ENCODE results near the gene TACC3.
A peak's percentile ranks its signal among the peaks of the same experiment; 100 is the strongest.

TACC3 gene

GRCh38 chr4:1725521-1725920 lies 4.2 kb downstream of the TACC3 start:
- no peak for DNase-seq

DNA sequence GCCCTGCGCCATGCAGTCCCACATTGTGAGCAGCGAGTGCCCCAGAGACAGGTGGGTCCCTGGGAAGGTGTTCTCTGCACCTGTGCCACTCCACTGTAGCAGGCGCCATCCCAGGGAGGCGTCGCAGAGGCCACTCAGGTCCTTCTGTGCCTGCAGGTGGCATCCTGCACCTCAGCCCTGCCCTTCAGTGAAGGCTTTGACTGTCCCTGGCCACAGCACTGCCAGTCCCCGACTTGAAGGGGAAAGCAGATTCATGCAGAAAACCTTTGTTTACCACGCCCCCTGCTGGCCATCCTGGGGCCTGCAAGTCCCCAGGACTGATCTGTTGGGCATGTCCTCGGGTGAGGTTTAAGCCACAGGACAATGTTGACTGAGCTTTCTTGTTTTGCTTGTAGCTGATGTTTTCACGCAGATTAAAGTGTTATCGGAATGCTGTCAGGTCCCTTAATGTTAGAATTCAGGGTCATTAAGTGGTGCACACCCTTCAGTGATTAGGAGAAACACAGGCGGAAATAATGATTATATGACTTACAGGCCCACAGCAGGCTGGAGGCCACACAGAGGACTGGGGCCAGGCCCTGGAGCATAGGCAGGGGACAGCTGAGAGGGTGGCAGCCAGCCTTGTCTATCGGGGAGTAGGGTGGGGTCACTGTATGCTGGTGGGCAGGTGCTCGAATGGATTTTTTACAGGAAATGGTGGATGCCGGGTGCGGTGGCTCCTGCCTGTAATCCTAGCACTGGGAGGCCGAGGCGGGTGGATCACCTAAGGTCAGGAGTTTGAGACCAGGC lies 5.0 kb downstream of the TACC3 start:
- DNase-seq: peak; percentile 98

DNA sequence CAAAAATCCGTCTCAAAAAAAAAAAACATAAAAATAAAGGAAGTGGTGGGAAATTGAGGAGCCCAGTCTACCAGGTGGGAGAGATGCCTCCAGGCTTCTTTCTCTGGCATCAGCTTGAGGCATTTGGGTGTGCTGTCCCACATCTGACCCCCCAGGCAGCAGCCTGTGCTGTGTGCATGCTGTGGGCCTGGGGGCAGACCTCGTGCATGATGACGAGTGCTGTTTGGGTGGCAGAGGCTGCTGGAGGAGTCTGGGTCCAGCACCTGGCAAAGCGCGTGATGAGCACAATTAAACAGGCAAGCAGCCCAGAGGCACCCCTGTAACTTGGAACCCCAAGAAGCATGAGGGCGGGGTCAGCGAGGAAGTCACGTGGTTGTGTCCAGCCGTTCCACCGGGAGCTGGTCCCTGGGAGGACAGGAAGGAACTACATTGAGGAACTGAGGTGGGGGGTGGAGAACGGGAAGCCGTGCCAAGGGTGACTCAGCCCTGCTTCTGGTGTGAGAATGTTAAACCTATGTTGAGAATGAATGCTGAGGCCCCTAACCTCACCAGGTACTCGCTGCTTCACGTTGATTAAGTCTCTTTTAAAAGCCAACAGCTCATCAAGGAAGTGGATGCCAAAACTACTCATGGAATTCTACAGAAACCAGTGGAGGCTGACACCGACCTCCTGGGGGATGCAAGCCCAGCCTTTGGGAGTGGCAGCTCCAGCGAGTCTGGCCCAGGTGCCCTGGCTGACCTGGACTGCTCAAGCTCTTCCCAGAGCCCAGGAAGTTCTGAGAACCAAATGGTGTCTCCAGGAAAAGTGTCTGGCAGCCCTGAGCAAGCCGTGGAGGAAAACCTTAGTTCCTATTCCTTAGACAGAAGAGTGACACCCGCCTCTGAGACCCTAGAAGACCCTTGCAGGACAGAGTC lies 6.1 kb downstream of the TACC3 start:
- no peak for DNase-seq

DNA sequence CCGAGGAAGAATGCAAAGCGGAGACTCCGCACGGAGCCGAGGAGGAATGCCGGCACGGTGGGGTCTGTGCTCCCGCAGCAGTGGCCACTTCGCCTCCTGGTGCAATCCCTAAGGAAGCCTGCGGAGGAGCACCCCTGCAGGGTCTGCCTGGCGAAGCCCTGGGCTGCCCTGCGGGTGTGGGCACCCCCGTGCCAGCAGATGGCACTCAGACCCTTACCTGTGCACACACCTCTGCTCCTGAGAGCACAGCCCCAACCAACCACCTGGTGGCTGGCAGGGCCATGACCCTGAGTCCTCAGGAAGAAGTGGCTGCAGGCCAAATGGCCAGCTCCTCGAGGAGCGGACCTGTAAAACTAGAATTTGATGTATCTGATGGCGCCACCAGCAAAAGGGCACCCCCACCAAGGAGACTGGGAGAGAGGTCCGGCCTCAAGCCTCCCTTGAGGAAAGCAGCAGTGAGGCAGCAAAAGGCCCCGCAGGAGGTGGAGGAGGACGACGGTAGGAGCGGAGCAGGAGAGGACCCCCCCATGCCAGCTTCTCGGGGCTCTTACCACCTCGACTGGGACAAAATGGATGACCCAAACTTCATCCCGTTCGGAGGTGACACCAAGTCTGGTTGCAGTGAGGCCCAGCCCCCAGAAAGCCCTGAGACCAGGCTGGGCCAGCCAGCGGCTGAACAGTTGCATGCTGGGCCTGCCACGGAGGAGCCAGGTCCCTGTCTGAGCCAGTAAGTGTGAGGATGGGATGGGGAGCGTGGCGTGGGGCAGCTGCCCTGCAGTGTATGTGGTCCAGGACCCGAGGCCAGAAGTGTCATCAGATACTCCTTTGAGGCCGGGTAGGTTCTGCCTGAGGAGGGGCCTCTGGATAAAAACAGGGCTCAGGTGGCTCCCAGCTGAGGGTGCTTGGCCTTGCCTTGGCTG lies 7.0 kb downstream of the TACC3 start:
- DNase-seq: no peak

- DNase-seq: no peak
These were observed 9.3 kb downstream of the TACC3 start for GRCh38 chr4:1730532-1731135.

- DNase-seq: peak; percentile 53
These were observed 9.9 kb downstream of the TACC3 start for GRCh38 chr4:1731180-1731579.

DNA sequence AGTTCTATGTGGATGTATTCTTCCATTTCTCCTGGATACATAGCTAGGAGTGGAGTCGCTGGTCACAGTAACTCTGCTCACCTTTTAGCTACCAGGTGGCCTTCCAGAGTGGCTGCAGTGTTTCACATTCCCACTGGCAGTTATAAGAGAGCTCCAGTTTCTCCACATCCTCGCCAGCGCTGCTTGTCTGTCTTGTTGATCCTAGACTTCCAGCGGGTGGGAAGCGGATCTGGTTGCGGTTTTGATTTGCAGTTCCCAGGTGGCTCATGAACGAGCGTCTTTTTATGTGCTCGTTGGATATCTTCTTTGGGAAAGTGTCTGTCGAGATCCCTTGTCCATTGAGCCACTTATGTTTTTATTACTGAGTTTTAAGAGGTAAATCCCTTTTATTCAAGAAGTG lies 11.6 kb downstream of the TACC3 start:
- DNase-seq: no peak

GRCh38 chr4:1735215-1735614 lies 13.9 kb downstream of the TACC3 start:
- no peak for DNase-seq

- DNase-seq: no peak
These were observed 15.5 kb downstream of the TACC3 start for GRCh38 chr4:1736812-1737211.

GRCh38 chr4:1737666-1738065 lies 16.3 kb downstream of the TACC3 start:
- no peak for DNase-seq

- peak; percentile 59 for DNase-seq
These were observed 17.1 kb downstream of the TACC3 start for GRCh38 chr4:1738410-1738809.

GRCh38 chr4:1739358-1739757 lies 18.0 kb downstream of the TACC3 start:
- DNase-seq: no peak

DNA sequence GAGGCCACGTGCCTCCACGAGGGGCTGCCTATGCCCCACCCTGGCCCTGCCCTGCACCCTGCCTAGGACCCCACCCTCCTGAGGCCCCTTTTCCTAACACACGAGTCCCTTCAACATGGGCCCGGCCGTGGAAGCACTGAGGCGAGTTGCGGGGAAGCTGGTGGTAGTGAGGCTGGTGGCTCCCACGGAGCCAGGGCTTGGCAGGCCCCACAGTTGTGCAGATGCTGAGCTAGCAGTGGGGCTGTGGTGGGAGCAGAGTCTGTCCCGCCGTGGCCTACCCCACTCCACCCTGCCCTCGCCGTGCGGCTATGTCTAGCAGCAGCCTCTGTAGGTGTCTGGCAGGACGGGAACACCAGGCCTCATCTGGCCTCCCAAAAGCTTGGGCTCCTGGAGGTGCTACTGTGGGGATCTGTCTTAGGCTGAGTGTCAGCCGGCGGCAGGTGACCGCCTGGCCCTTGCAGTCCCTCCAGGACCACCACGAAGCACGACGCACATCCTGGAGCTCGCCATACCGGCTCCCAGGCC lies 18.8 kb downstream of the TACC3 start:
- no peak for DNase-seq

- DNase-seq: no peak
These were observed 19.9 kb downstream of the TACC3 start for GRCh38 chr4:1741208-1741607.

GRCh38 chr4:1743551-1743950 lies 22.2 kb downstream of the TACC3 start:
- no peak for DNase-seq

DNA sequence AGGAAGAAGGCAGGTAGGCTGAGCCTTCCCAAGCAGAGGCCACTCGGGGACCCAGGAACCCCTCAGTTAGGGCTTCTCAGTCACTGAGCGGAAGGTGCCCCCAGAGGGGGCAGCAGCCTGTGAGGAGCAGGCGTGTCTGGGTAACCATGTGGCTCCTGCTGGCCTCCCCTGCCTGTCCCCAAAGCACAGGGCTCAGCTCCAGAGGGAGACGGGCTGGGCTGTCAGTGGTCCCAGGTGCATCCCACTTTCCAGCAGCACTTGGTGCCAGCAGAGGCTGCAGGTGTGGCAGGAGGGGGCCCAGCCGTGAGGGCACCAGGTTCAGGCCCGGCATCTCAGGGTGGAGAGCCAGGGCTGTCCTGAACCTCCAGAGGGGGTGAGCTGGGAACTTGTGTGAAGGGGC lies 22.7 kb downstream of the TACC3 start:
- DNase-seq: no peak

DNA sequence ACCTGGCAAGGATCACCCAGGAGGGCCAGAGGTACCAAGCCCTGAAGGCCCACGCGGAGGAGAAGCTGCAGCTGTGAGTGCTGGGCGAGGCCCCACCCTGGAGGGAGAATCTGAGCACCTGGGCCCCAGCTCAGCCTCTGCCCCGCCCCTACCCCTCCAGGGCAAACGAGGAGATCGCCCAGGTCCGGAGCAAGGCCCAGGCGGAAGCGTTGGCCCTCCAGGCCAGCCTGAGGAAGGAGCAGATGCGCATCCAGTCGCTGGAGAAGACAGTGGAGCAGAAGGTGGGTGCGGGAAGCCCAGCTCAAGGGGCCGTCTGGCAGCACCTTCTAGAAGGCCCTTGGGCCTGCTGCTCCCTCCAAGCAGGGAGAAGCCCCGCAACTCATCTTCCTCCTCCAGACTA lies 23.2 kb downstream of the TACC3 start:
- DNase-seq: no peak

DNA sequence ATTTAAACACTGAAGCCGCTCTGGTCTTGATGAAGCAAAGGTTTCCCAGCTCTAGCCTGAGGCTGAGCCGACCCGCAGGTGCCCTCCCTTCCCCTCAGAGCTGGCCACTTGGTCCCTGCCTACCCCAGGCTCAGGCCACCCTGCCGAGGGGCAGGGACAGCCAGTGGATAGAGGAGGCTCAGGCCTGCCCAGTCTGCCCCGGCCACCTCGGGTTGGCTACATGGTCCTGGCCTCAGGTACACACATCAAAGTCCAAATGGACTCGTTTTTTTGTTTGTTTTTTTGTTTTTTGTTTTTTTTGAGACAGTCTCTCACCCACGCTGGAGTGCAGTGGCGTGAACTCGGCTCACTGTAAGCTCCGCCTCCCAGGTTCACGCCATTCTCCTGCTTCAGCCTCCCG lies 23.8 kb downstream of the TACC3 start:
- DNase-seq: peak; percentile 42

GRCh38 chr4:1745697-1746096 lies 24.4 kb downstream of the TACC3 start:
- DNase-seq: peak; percentile 48

DNA sequence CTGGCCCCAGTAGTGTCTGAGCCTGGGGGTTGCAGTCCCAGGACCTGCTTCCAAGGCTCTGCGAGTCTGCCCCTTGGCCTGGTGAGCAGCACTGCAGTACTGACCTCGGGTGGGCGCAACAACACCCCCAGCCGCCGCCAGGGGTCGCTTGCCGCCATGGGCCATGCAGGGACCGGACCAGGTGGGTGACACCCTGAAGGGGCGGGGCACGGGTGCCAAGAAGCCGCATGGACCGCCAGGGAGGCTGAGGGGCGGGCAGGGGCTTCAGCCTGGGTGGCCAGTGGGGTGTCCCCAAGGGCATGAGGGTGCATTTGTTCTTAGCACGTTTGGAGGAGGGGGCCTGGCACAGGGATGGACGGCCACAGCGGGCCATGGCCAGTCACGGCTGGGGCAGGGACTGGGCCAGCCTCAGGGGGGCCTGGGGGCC lies 25.0 kb downstream of the TACC3 start:
- peak; percentile 93 for DNase-seq

- peak; percentile 82 for DNase-seq
These were observed 25.7 kb downstream of the TACC3 start for GRCh38 chr4:1746919-1747602.

DNA sequence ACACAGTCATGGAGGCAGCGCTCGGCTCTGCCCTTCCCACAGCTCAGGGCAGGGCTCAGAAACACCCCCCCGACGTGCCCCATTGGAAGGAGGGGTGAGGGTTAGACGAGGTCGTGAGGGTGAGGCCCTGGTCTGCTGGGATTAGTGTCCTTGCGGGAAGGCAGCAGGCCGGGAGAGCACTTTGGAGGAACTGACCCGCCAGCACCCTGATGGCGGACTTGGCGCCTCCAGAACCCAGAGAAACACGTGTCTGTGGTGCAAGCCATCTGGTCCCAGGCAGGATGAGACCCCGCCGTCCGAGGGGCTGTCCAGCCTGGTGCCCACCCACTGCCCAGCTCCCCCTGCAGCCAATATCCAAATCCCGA lies 26.3 kb downstream of the TACC3 start:
- DNase-seq: peak; percentile 54

All from DMS53 (cell line).